Thyroid gland (tissue), 4 donors: ENCODE measurements around the gene TMEM170B. TPM values are rescaled to one million over a fixed set of nuclear protein-coding genes. Genes with fewer than 3 reads are reported as not detected.

ENCODE experiments used
- DNase-seq, 2 donors: peaks; one replicate each; pipeline ENCODE4 v3.0.0-alpha.2; 2019
- H3K27ac ChIP-seq, 3 donors: fragments of 200-600 bp; sonication (generic); 1 replicate in 2 of 3; 2 replicates in 1 of 3; pipeline ENCODE4 v1.5.1; 2016 to 2019; ENCODE audit warnings: mild to moderate bottlenecking in 1 of 3, moderate library complexity in 1 of 3
- H3K27me3 ChIP-seq: fragments of 200-600 bp; sonication (generic); one replicate; pipeline ENCODE4 v1.5.1; 2019
- H3K36me3 ChIP-seq, 2 donors: fragments of 200-600 bp; sonication (generic); one replicate each; pipeline ENCODE4 v1.5.1; 2016 to 2019
- H3K4me1 ChIP-seq, 2 donors: fragments of 200-600 bp; sonication (generic); one replicate each; pipeline ENCODE4 v1.5.1; 2017 to 2019
- H3K4me3 ChIP-seq, 3 donors: fragments of 200-600 bp; sonication (generic); replicated peaks in 1 of 3; 1 replicate in 2 of 3; 2 replicates in 1 of 3; pipeline ENCODE4 v1.5.1; 2016; ENCODE audit warnings: mild to moderate bottlenecking in 1 of 3
- H3K9me3 ChIP-seq: fragments of 200-600 bp; sonication (generic); one replicate; pipeline ENCODE4 v1.5.1; 2017
- CTCF ChIP-seq, 6 experiments: fragments of 200-600 bp in 3 of 6; fragments of 450-650 bp in 3 of 6; sonication (generic) in 3 of 6; IDR thresholded peaks; one replicate each; pipeline ENCODE4 v1.5.1; 2016 to 2019; ENCODE audit warnings: antibody characterized with exemption in 6 of 6, mild to moderate bottlenecking in 2 of 6, inconsistent platforms in 1 of 6, moderate library complexity in 1 of 6
- POLR2A ChIP-seq, 2 donors: fragments of 450-650 bp; IDR thresholded peaks; one replicate each; pipeline ENCODE4 v1.6.1; 2017; ENCODE audit warnings: antibody characterized with exemption in 2 of 2, mild to moderate bottlenecking in 2 of 2, moderate library complexity in 1 of 2
- WGBS, 2 donors: methylation state at CpG; one replicate each; pipeline ENCODE4 v1.1.5; 2017; 5-methylcytosine and 5-hydroxymethylcytosine counted together
- intact Hi-C: fragments of 100-400 bp; cut with DNase I; formaldehyde crosslinking; loops from one replicate; pipeline ENCODE4 v1.15.1; 2023
- total RNA-seq, 4 donors: library from RNA; depleted of rRNA; stranded (reverse); fragments of >200 nt; gene quantifications; one replicate each; pipeline ENCODE4 v1.2.3, GENCODE V29; 2016

Gene TMEM170B
- total RNA-seq, 4 donors from 2014 or later, result 6.6 to 12.7 (median 7.7) TPM

GRCh38 chr6:11556309-11556708, 18.8 kb downstream of the TMEM170B start:
- TF ChIP-seq POLR2A (IDR thresholded peaks at IDR 0.05), result no peak
- no peak for TF ChIP-seq CTCF (IDR thresholded peaks at IDR 0.05)
- no peak overlapping the region for H3K4me3 ChIP-seq
- WGBS, 2 donors, result 92 to 97% methylated on average over 3 of the region's 3 CpGs
- intact Hi-C loops, result no loop called here
- H3K27me3 ChIP-seq, result no peaks in the 10 kb centered on the region
- no peaks in the 10 kb centered on the region for H3K4me1 ChIP-seq
- H3K36me3 ChIP-seq, result no peaks in the 10 kb centered on the region
- H3K27ac ChIP-seq, result no peak overlapping the region
- H3K9me3 ChIP-seq, result no peaks in the 10 kb centered on the region
- DNase-seq, result no peak

DNA sequence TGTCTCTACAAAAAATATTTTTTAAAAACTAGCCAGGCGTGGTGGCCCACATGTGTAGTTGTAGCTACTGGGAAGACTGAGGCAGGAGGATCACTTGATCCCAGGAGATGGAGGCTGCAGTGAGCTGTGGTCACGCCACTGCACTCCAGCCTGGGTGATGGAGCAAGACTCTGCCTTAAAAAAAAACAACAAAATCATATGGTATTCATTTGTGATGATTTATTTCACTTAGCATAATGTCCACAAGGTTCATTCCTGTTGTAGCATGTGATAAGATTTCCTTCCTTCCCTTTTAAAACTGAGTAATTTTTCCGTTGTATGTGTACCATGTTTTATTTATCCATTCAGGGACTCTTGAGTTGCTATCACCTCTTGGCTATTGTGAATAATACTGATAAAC, 26.2 kb downstream of the TMEM170B start:
- 84 to 87% methylated on average over 3 of the region's 3 CpGs for WGBS, 2 donors
- no peaks in the 10 kb centered on the region for H3K4me1 ChIP-seq
- H3K27ac ChIP-seq, result no peak overlapping the region
- no peaks in the 10 kb centered on the region for H3K9me3 ChIP-seq
- no peak for TF ChIP-seq CTCF (IDR thresholded peaks at IDR 0.05)
- no peak for TF ChIP-seq POLR2A (IDR thresholded peaks at IDR 0.05)
- no peak overlapping the region for H3K4me3 ChIP-seq
- H3K27me3 ChIP-seq, result no peaks in the 10 kb centered on the region
- no peak for DNase-seq
- intact Hi-C loops, result no loop called here
- H3K36me3 ChIP-seq, result no peaks in the 10 kb centered on the region

DNA sequence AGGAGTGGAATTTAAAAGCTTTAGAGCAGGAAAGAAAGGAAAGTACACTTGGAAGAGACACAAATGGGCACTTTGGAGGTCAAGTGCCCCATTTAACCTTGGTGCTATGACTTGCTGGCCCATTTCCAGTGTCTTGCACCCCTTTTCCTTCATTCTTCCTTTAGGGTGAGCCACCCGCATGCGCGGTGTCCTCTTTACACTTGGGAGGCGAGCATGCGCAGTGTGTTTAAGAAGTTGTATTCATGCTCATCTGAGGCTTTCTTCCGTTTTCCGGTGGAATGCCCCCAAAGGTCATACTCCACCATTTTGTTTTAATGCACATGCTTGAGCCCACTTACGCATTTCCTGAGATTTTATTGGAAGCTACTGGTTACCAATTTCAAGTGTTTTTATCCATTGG, 29.1 kb downstream of the TMEM170B start:
- intact Hi-C loops, result no loop called here
- Histone ChIP-seq H3K27ac (no peak overlapping the region), H3K9me3 (no peaks in the 10 kb centered on the region), H3K27me3 (no peaks in the 10 kb centered on the region), H3K4me1 (no peaks in the 10 kb centered on the region), H3K4me3 (no peak overlapping the region), H3K36me3 (no peaks in the 10 kb centered on the region)
- WGBS, 2 donors, result 97 to 99% methylated on average over 8 of the region's 8 CpGs
- no peak for DNase-seq
- TF ChIP-seq CTCF (IDR thresholded peaks at IDR 0.05) (no peak), POLR2A (IDR thresholded peaks at IDR 0.05) (no peak)

DNA sequence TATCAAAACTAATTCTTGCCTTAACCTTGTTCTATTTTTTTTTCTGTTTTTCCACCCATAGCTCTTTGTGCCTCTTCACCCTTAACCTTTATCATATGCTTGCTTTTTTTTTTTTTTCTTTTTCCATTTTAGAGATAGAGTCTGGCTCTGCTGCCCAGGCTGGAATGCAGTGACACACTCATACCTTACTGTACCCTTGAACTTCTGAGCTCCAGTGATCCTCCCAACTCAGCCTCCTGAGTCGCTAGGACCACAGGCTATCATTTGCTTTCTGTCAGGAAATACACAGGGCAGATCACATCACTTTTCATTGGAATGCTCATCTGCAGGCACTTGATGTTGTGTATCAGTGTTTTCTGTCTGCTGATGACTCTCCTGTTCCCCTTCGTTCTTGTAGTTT, 33.5 kb downstream of the TMEM170B start:
- H3K4me3 ChIP-seq, result no peak overlapping the region
- no peak for TF ChIP-seq POLR2A (IDR thresholded peaks at IDR 0.05)
- TF ChIP-seq CTCF (IDR thresholded peaks at IDR 0.05), result no peak
- H3K9me3 ChIP-seq, result no peaks in the 10 kb centered on the region
- no peak for DNase-seq
- no peaks in the 10 kb centered on the region for H3K36me3 ChIP-seq
- 95 to 98% methylated on average over 2 of the region's 2 CpGs for WGBS, 2 donors
- H3K4me1 ChIP-seq, result no peaks in the 10 kb centered on the region
- no peak overlapping the region for H3K27ac ChIP-seq
- intact Hi-C loops, result loop anchor here (10.0 kb wide), 2 partner anchors 426 to 616 kb away; no protein-coding TSS in a partner anchor
- no peaks in the 10 kb centered on the region for H3K27me3 ChIP-seq

- no peaks in the 10 kb centered on the region for H3K9me3 ChIP-seq
- peak; percentile 58 to 64 for DNase-seq
- no peak overlapping the region for H3K4me3 ChIP-seq
- intact Hi-C loops, result loop anchor here (10.0 kb wide), 2 partner anchors 431 to 621 kb away; no protein-coding TSS in a partner anchor
- H3K36me3 ChIP-seq, result no peaks in the 10 kb centered on the region
- no peak overlapping the region for H3K27ac ChIP-seq
- 43 to 48% methylated on average over 10 of the region's 10 CpGs for WGBS, 2 donors
- H3K4me1 ChIP-seq, result no peaks in the 10 kb centered on the region
- TF ChIP-seq POLR2A (IDR thresholded peaks at IDR 0.05) (no peak), CTCF (IDR thresholded peaks at IDR 0.05) (peak; percentile 48 to 94 (median 89))
- no peaks in the 10 kb centered on the region for H3K27me3 ChIP-seq
Observed at GRCh38 chr6:11575408-11576033, 38.0 kb downstream of the TMEM170B start.
